A673 (cell line): ENCODE results near the gene JSRP1. TPM values are rescaled to one million over a fixed set of nuclear protein-coding genes. Genes with fewer than 3 reads are reported as not detected.

Source experiments
- BruUV-seq: library from RNA; stranded (reverse); fragments of 400-500 nt; replicated peaks from 2 replicates; lab custom pipeline; 2021; lab: Mats Ljungman, UMichigan
- CTCF ChIA-PET: fragments of 300-600 bp; sonication (Branson Sonifier 250); formaldehyde crosslinking; loops from one replicate; lab custom pipeline; 2022; ENCODE audit warnings: antibody characterized with exemption; lab: Charles Lee
- POLR2A ChIA-PET: fragments of 300-600 bp; sonication (Branson Sonifier 250); formaldehyde crosslinking; loops from one replicate; lab custom pipeline; 2022; ENCODE audit warnings: antibody characterized with exemption; ENCODE audit not compliant: low non-redundant PET; lab: Charles Lee
- DNase-seq: peaks from one replicate; pipeline ENCODE4 v3.0.0-alpha.2; 2015; ENCODE audit warnings: low spot score
- H3K27ac ChIP-seq: fragments of 200-600 bp; sonication (generic); 2 replicates; pipeline ENCODE4 v1.5.1; 2016; ENCODE audit warnings: mixed run types, low read depth, mild to moderate bottlenecking, mixed read lengths, antibody characterized with exemption, low read length; ENCODE audit not compliant: poor library complexity, severe bottlenecking
- H3K27me3 ChIP-seq: fragments of 200-600 bp; sonication (generic); replicated peaks from 2 replicates; pipeline ENCODE4 v1.6.1; 2017; ENCODE audit warnings: mixed run types, low read depth, mild to moderate bottlenecking, mixed read lengths, antibody characterized with exemption, low read length; ENCODE audit not compliant: insufficient read depth, poor library complexity
- H3K36me3 ChIP-seq: fragments of 200-600 bp; sonication (generic); 2 replicates; pipeline ENCODE4 v1.6.1; 2016; ENCODE audit warnings: mixed run types, mild to moderate bottlenecking, mixed read lengths, antibody characterized with exemption, low read length; ENCODE audit not compliant: insufficient read depth, poor library complexity, severe bottlenecking
- H3K4me1 ChIP-seq: fragments of 200-600 bp; sonication (generic); 2 replicates; pipeline ENCODE4 v1.6.1; 2017; ENCODE audit warnings: mixed run types, mild to moderate bottlenecking, mixed read lengths, antibody characterized with exemption, low read length; ENCODE audit not compliant: insufficient read depth, poor library complexity, severe bottlenecking
- H3K4me3 ChIP-seq: fragments of 200-600 bp; sonication (generic); 2 replicates; pipeline ENCODE4 v1.5.1; 2016; ENCODE audit warnings: low read depth, mixed run types, mild to moderate bottlenecking, mixed read lengths, low read length; ENCODE audit not compliant: poor library complexity, severe bottlenecking
- H3K9me3 ChIP-seq: fragments of 200-600 bp; sonication (generic); 2 replicates; pipeline ENCODE4 v1.6.1; 2016; ENCODE audit warnings: mixed run types, low read depth, mild to moderate bottlenecking, mixed read lengths, antibody characterized with exemption, low read length; ENCODE audit not compliant: poor library complexity, severe bottlenecking
- CTCF ChIP-seq: fragments of 300-800, 200-600 bp; sonication (generic); conservative IDR thresholded peaks from 2 replicates; pipeline ENCODE4 v1.5.1; 2017; ENCODE audit warnings: low read depth, mild to moderate bottlenecking, antibody characterized with exemption, low read length, moderate library complexity, mixed read lengths
- EZH2 ChIP-seq: fragments of 200-600 bp; sonication (generic); IDR thresholded peaks from 2 replicates; pipeline ENCODE4 v1.6.1; 2017; ENCODE audit warnings: borderline replicate concordance, low read depth, mild to moderate bottlenecking, mixed read lengths, antibody characterized with exemption, low read length; ENCODE audit not compliant: poor library complexity, severe bottlenecking
- intact Hi-C: fragments of 100-400 bp; cut with micrococcal nuclease; formaldehyde crosslinking; loops from one replicate; pipeline ENCODE4 v1.10.0; 2022; ENCODE audit not compliant: unreplicated experiment
- total RNA-seq: library from RNA; stranded (reverse); gene quantifications from 2 replicates; pipeline ENCODE4 v1.2.3, GENCODE V29; 2021

The JSRP1 gene
- total RNA-seq, 1 experiment from 2014 or later, result 0.73 TPM

- intact Hi-C loops, result loop anchor here (5.0 kb wide), 1 partner anchor 113 kb away; no protein-coding TSS in a partner anchor
- BruUV-seq, result no TSS peak
- Histone ChIP-seq H3K36me3 (peaks cover 44% of the 10 kb centered on the region), H3K4me3 (peak overlapping the region; percentile 100), H3K4me1 (peaks cover 29% of the 10 kb centered on the region), H3K9me3 (no peaks in the 10 kb centered on the region), H3K27ac (peak overlapping the region; percentile 99), H3K27me3 (no peaks in the 10 kb centered on the region)
- peak; percentile 86 for DNase-seq
- POLR2A ChIA-PET, result no interaction called here
- TF ChIP-seq CTCF, result no peak
- TF ChIP-seq EZH2, result no peak
- CTCF ChIA-PET, result interaction anchor here (0.6 kb wide), 1 partner anchor 13 kb away, joined by 3 read pairs; no protein-coding TSS in a partner anchor
Measured at GRCh38 chr19:2270423-2271233, 14.4 kb upstream of the JSRP1 start.

- peak overlapping the region; percentile 99 for H3K27ac ChIP-seq
- CTCF ChIA-PET, result interaction anchor here (0.6 kb wide), 1 partner anchor 13 kb away, joined by 3 read pairs; no protein-coding TSS in a partner anchor
- peaks cover 29% of the 10 kb centered on the region for H3K4me1 ChIP-seq
- POLR2A ChIA-PET, result no interaction called here
- TF ChIP-seq EZH2, result no peak
- TF ChIP-seq CTCF, result no peak
- H3K4me3 ChIP-seq, result peak overlapping the region; percentile 100
- H3K36me3 ChIP-seq, result peaks cover 39% of the 10 kb centered on the region
- no TSS peak for BruUV-seq
- no peaks in the 10 kb centered on the region for H3K27me3 ChIP-seq
- intact Hi-C loops, result loop anchor here (5.0 kb wide), 1 partner anchor 113 kb away; no protein-coding TSS in a partner anchor
- no peaks in the 10 kb centered on the region for H3K9me3 ChIP-seq
- DNase-seq, result no peak
Measured at GRCh38 chr19:2270157-2270422, 13.9 kb upstream of the JSRP1 start.

GRCh38 chr19:2269244-2270156, 13.3 kb upstream of the JSRP1 start:
- BruUV-seq, result TSS peak; percentile 54
- CTCF ChIA-PET, result interaction anchor here (0.6 kb wide), 1 partner anchor 14 kb away, joined by 3 read pairs; no protein-coding TSS in a partner anchor
- POLR2A ChIA-PET, result no interaction called here

More at GRCh38 chr19:2269244-2270156, 13.3 kb upstream of the JSRP1 start:
- TF ChIP-seq CTCF, result no peak
- no peak for TF ChIP-seq EZH2
- intact Hi-C loops, result loop anchor here (5.0 kb wide), 1 partner anchor 112 kb away; no protein-coding TSS in a partner anchor
- H3K4me3 ChIP-seq, result peak overlapping the region; percentile 100
- peak overlapping the region; percentile 99 for H3K27ac ChIP-seq
- H3K27me3 ChIP-seq, result no peaks in the 10 kb centered on the region
- H3K4me1 ChIP-seq, result peaks cover 29% of the 10 kb centered on the region
- peaks cover 39% of the 10 kb centered on the region for H3K36me3 ChIP-seq
- peak; percentile 98 for DNase-seq
- no peaks in the 10 kb centered on the region for H3K9me3 ChIP-seq
